ELR (cell line): ENCODE measurements around the gene GABBR2.

Experiments used
- DNase-seq: peaks from one replicate; pipeline ENCODE4 v3.0.0-alpha.2; 2015; ENCODE audit warnings: low read depth

GABBR2 gene

DNA sequence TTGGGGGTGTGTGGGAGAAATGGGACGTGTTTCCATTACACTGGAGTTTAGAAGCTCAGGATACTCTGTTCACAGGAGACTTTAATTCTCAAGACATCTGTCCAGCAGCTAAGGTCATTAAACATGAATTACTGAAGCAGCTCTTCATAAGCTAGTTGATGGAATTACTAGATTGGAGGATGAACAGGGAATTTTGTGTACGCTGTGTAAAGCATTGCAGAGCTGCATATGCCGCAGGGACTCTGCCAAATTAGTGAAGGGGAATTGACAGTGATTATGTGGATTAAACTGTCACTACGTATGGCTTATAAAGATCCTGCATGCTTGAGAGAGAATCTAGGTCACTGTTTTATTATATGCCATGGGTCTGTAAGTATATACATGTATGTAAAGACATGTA is 275.8 kb downstream of the GABBR2 start:
- no peak for DNase-seq

DNA sequence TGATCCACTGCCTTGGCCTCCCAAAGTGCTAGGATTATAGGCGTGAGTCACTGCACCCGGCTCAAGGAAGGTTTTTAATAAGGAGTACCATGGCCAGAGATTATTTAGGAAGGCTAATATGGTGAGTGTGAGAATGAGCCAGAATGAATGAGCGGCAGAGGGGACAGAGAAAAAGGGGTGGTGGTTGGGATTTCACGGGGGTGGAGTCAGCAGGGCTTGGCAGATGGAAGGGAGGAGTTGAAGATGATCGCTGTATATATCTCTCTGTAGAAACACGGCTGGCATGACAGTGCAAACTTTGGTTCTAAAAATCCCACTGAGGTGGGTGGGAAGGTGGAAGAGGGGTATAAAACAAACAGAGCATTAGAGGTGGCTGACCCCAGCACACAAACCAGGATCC is 276.6 kb downstream of the GABBR2 start:
- DNase-seq, result no peak

DNA sequence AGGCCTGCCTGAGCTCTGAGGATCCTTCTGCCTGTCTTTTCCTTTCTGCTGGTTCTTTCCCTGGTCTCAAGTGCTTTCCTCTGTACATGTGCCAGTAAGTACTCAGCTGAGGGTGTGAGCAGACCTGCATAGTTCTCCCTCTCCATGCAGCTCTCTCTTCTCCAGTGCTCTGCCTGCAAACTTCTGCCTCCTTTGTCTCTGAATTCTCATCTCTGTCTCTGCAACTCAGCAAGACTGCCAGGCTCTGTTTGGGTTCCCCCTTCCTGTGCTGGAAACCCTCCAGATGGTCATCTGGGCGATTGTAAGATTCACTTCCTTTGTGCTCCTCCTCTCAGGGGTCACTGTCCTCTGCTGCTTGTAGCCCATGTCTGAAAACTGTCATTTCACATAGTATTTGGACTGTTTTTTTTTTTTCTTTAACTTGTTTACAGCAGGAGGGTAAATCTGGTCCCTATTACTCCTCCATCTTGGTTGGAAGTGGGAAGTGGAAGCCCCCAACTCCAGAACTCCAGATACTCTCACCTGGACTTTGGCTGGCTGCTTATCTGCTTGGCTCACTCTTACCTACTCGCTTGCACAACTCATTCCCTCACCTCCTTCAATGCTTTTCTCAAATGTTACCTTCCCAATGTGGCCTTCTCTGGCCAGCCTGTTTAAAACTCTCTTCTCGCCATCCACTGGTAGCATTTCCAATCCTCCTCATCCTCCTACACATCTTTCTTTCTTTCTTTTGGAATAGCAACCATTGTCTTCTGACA is 278.0 kb downstream of the GABBR2 start:
- DNase-seq, result peak; percentile 19

DNA sequence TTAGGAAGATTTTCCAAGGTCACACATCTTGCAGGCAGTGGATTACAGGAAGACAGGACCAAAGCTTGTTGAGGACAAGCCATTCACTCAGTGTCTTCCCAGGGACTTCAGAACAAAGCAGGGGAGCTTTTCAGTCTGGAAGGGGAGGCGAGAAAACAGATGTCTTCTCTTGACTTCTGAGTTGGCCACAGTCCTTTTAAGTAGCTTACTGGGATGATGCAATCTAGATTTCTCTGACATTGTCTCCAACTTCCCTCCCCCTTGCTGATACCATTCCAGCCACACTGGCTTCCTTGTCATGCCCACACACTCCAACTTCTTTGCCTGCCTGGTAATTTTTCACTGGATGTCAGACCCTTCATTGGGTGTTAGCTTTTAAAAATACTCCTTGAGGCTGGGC is 279.1 kb downstream of the GABBR2 start:
- no peak for DNase-seq

DNA sequence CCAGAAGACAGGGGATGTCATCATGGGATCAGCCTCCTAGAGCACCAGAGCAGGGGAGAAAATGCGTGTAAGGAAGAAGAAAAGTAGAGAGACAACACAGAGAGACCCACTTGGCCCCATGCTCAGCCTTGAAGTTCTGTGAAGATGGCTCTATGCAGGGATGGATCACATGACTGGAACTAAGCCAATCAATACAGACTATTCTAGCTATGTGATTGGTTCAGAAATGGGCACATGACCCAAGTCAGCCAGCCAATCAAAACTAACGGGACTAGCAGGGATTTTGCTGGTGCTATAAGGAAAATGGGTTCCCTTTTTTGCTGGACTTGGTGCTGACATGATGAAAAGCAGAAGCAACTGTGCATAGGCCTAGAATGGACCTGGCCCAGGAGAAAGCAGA is 280.3 kb downstream of the GABBR2 start:
- DNase-seq, result no peak

DNA sequence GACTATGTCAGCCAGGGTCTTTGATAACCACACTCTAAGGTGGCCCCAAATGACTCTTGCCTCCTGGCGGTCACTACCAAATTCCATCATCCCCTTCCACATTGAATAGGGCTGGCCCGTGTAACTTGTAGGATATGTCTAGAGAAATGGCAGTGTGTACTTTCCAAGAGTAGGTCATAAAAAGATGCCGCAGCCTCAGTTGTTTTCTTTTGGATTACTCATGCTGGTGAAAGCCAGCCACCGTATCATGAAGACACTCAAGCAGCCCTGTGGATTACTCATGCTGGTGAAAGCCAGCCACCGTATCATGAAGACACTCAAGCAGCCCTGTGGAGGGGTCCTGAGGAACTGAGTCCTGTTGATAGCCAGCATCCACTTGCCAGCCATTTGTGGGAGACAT is 281.2 kb downstream of the GABBR2 start:
- no peak for DNase-seq

DNA sequence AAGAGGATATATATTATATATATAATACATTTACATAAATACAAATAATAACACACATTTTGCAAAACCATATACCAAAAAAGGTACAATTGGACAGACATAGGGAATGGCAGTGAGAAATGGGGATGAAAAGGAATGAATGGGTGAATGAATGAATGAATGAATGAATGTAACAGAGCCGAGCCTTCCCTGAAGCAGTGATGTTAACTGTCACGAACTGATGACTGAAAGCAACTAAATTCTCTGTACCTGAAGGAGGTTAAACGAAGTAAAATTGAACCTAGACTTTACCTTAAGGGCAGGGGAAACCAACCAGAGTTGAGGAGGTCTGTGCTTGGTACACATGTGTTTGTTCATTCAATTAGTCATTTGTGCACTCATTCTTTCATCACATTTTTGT is 283.7 kb downstream of the GABBR2 start:
- DNase-seq, result no peak

DNA sequence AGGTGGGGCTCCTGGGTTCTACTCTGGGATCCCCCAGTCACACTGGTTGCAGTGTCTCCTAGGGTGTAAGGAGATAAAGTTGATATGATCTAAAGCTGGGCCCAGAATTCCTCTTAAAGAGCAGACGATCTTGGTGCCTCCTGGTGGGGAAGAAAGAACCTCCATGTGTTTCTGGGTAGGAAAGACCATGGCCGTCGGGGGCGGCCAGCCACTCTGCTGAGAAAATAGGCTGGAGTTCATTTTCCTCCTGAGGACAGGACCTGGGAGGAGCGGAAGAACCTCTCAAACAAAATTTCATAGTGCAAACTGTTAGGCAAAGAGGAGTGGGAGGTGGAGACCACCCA is 289.5 kb downstream of the GABBR2 start:
- no peak for DNase-seq

DNA sequence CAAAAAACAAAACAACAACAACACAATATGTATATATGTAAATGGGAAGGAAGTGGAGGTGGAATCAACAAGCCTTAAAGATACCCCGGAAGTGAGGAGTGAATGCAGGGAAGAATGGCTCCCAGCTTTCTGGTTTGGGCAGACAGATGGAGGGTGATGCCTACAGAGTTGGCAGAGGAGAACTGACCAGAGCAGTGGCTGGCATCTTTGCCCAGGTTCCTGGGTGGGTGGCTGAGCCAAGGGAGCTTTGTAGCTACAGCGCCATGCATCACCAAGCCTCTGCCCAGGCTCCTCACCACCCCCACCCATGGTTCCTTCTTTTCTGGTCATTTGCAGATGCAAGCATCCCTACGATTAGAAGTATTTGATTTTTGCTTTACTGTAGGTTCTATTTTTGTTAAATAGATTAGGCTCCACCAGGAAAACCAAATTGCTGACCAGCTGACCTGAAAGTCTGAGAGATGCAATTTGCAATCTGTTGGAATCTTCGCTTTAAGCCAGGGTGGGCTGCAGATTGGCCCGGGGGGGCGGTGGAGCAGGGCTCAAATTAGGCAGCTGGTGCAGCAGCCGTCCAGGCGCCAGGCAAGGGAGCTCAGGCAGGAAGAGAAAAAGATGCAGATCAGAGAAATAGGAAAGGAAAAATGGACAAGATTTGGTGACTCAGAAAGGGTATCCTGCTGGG is 290.0 kb downstream of the GABBR2 start:
- DNase-seq, result no peak

DNA sequence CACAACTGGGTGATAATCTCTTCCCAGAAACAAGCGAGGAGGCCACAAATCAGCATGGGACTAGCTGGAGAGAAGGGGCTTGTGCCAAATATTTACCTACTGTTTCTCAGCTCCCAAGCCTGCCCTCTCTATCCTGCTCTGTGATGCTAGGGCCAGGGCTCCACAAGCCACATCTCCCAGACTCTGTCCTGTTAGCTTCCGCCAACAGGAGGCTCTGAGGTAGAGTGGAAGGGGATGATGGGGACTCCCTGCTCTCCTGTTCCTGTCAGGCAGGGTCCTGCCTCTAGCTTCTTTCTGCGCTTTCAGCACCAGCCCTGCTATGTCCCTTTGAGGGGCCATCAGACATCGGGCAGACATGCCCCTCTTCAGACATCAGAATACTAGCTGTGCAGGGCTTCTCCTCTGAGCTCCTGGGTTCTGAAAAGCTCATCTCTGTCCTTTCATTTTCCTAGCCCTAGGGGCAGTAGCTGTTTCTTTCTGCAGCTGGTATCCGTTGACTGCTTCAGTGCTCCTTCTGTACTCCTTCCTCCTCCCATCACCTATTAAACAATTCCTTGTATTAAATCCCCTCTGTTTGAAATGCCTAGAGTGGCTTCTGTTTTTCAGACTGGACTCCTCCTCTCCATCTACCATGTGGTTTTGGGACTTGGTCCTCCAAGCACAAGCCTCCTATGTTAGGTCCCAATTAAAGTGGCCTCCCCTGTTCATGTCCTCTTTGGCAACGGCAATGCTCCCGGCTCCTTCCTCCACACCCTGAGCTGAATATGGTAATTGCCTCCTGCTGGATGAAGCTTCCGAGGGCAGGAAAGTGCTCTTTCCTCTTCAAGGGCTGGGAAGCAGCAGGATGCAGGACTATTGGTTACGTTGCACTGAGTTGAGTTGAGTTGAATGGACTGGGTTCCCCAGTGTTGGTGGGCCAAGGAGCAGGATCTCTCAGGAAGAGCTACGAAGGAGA is 292.2 kb downstream of the GABBR2 start:
- DNase-seq, result no peak

DNA sequence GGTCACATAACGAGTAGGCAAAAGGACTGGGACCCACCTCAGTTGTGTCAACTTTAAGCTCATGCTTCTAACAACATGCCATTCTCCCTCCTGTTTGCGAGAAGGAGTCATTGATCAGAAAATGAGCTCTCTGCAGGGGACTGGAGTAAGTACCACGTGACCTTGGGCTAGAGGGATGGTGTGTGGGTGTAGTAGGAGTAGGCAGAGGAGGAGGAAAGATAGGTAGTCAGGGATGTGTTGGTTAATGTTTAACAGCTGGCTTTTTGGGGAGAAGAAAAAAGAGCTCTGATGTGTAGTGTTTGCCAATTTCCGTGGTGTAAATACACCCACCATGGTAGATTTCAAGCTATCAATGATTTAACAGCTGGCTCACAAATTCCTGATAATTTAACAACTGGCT is 293.0 kb downstream of the GABBR2 start:
- no peak for DNase-seq

DNA sequence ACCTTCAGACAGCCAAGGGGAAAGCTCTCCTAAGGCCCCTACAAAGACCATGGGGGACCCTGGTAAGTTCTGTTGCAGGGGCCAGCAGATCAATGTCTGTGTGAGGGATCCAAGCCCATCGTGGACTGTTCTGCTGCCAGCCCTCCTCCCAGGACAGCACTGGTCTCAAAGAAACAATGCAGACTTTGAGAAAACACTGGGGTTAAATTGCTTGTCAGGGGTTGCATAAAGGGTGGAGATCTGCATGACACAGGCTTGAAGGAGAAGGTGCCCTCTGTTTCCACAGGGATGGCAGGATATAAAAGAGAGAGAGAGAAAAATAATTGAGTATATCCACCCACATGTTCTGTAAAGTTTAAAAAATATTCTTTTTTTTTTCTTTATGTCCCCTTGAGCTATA is 295.7 kb downstream of the GABBR2 start:
- no peak for DNase-seq

DNA sequence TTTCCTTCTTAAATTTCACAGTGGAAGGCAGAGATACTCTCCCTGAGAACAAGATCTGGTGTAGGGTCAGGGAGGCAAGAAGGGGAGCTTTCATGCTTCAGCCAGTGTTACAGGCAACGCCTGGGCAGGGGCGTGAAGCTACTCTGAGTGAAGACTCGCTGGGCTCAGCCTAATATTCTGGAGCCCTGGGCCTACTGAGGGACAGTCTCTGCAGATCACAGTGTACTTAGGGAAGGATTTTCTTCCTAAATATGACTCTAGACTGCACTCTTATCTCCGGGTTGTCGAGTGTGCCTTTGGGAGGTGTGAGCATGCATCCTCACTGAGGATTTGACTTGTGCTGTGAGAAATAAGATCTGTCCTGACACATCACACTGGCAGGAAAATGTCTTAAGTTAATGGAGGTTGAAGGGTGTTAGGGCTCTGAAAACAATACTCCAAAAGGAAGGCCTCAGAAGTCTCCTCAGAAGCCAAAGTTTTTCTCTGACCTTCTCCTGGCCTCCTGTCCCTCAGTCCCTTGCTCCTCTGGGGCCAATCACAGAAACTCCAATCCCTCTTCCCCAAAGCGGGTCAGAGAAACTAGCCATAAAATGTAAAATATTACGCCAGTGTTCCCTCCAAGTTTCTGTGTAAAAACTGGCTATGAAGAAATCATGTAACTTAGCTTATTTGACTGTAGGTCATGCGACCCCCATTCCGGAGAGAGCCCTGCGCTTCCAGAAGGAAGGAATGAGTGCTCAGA is 296.5 kb downstream of the GABBR2 start:
- no peak for DNase-seq

DNA sequence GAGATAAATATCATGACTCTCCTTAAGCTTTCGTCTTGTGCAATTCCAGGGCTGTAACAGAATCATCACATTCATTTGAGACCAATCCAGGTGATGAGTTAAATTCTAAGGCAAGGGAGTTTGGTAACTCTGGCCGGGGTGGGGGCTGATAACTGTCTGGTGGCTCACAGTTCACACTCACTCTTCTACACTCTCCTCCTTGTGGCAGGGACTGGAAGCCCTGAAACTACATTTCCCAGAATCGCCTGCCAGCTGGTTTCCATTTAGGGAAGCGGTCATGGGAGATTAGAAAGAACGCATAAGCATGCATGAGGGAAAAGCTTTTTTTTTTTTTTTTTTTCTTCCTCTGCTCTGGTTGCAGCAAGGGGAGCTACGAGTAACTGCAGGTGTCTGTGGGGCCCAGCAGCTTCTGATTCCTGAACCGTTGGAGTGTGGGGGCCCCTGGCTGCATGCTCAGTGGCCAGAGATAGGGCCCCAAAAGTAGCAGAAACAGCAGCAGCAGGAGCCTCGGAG is 298.5 kb downstream of the GABBR2 start:
- peak; percentile 57 for DNase-seq

DNA sequence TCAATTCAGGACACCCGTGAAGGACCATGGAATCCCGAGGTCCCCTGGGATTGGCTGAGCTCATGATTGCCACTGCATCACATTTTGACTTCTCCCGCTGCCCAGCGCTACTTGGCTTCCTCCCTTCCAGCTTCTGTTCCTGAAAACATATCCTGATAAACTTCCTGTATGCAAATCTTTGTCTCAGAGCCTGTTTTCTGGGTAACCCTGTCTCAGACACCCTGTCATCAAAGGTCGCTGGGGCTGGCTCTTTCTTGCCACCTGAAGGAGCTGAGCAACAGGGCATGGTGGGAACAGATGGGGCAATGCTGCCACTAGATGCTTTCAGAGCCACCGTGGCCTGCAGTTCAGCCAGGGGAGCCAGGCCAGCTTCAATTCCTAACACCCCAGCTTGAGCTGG is 299.0 kb downstream of the GABBR2 start:
- DNase-seq, result no peak

DNA sequence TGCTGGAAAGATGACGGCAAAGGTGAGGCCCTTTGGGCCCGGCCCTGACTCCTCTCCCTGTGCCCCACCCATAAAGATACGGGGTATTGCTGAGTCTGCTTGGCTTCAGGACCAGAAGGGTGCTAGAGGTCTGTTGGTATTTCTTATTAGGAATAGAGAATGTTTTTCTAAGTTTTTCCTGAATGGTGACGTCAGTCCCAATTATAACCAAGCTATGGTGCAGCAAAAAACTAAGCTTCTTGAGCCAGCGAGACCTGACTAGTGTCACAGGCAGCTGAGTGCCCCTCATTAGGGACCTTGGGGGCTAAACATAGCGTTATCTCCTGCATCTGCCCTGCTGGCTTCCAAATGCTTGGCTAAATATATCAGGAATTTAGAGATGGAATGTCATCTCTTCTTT is 302.3 kb downstream of the GABBR2 start:
- DNase-seq, result no peak

DNA sequence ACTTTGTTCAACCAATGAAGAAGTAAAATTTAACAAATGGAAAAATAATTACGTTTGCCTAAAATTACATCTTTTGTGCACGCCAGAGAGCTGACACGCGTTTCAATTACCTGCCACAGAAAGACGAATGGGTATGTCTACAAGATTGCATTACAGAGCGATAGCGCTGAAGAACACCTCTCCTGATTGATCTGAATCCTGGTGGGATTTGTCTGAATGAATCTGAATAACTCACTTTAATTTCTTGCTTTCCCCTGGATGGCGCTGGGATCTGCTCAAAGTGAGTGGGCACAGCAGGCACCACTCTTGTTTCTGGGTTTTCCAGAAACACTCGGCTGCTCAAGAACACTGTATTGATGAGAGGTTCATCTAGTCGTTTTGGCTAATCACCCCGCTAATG is 304.5 kb downstream of the GABBR2 start:
- DNase-seq, result no peak

DNA sequence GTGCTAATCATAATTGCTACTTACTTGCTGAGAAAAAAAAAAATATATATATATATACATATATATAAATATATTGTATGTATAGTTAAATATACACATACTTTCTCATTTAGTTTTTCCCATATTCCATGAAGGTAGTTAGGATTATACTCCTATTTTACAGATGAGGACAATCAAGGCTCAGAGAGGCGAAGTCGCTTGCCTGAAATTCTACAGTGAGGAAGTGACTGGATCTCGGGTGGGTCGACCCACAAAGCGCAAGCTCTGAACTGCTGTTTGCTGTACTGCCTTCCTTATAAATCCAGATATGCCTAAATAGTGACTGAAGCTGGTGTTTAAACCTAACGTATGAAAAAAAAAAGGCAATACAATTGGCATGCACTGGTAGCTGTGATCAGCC is 305.0 kb downstream of the GABBR2 start:
- no peak for DNase-seq

DNA sequence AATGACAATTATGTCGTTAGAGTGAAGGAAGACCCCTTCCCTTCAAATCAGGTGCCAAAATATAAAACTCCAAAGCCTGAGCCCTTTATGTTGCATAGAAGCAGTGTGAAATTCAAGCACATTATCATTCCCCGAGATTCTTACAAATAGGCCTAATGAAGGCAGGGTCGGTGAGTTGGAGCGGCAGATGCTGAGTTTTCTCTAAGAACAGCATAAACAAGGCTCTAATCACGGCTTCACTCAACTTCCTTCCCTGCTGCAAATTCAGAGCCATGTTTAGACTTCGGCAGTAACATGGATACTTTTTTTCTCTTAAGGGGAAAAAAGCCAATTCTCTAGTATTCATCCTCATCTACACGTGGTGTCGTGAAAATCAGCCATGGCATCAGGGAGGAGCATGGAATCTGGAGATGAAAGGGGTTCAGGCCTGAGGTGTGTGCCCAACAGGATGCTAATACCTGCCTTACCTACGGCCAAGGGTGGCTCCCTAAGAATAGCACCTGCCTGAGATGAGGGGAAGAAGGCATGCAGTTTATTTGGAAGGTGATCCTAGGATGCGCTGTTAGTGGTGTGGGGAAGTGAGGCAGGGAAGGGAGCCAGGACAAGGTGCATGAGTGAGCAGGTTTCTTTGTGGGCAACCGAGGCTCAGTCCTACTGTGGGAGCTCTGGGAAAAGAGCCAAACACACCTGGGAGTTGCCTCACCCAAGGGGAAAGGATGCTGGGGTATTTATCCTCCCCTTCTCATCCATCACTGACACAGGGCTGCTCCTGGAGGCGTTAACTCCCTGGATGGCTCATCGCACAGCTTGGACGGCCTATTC is 306.5 kb downstream of the GABBR2 start:
- DNase-seq, result no peak

DNA sequence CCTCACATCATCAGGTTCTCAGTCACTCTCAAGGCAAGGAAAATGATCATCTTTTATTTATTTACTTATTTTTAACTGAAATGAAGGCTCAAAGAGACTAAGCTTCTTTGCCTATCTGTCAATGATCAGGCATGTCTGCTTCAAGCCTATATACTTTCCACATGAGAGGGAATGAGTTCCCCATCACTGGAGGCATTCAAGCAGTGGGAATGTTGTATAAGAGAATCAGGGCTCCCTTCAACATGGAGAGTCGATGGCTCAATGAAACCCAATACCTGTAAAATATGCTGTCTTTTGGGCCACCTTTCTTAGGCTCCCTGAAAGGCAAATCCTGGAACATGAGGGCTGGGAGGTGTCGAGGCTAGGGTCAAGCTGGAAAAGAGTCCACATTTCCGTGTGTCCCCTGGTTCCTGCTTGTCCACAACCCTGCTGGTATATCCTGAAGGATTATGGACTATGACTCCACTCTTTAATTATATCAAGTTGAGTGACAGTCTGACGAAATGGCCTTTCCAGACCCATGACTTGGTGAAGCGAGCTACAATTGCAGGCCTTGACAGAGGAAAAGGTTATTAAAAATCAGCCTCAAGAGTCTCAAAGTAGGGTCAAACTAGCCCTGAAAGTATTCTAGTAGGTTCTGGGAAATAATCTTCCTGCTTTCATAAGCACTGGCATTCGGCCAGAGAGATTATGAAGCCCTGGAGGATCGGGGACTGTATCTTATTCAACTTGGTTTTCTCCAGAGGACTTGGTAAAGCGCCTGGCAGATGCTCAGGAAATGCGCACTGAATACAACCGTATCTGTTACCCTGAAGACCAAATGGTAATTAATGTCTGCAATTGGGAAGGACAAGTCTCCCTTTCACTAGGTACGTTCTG is 307.4 kb downstream of the GABBR2 start:
- no peak for DNase-seq
